Epidermal melanocyte (primary cell): ENCODE data around the gene BCL7A.

Experiments used
- DNase-seq: peaks from one replicate; pipeline ENCODE4 v3.0.0; 2011; ENCODE audit warnings: low spot score; ENCODE audit not compliant: insufficient read length

BCL7A gene

DNA sequence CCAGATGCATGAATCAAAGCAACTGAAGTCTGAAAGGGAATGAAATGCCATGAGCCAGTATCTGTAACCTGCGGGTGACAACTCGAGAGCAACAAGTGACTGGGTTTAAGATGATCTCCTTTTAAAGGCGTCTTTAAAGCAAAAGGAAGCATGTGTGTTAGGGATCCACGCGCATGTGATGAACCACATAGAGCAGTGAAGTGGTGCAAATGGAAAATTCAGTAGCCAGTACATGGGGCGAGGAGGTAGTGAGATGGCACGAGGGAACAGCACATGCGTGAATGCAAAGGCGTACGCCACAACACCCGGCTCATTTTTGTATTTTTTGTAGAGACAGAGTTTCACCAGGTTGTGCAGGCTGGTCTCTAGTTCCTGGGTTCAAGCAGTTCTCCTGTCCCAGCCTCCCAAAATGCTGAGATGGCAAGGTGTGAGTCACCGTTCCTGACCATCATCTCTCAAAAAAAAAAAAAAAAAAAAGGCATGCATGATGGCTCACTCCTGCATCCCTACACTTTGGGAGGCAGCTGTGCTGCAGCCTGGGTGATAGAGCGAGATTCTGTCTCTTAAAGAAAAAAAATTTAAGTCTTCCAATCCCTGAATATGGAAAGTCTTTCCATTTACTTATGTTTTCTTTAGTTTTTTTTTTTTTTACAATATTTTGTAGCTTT lies 24.6 kb upstream of the BCL7A start:
- DNase-seq: no peak

DNA sequence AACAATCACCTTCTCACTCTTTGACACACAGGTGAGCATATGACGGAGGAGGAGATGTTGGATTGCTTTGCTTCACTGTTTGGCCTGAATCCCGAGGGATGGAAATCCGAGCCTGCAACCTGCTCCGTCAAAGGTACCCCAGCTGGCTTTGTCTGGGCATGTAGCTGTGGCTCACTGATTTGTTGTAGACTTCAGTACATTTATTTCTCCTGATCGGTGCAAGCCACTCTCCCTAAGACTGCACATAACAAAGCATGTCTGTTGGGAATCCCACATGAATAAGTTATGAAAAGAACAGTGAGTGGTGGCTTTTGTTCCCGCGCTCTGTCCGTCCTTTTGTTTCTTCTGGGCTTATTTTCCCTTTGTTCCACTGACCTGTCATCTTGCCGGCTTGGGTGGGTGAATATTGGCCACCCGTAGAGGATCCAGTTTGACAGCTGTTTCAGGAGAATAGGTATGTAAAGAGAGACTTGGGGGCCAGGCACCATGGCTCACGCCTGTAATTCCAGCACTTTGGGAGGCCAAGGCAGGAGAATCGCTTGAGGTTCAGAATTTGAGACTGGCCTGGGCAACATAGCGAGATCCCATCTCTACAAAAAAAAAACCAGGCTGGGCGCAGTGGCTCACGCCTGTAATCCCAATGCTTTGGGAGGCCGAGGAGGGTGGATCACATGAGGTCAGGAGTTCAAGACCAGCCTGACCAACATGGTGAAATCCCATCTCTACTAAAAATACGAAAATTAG lies 20.0 kb upstream of the BCL7A start:
- no peak for DNase-seq

DNA sequence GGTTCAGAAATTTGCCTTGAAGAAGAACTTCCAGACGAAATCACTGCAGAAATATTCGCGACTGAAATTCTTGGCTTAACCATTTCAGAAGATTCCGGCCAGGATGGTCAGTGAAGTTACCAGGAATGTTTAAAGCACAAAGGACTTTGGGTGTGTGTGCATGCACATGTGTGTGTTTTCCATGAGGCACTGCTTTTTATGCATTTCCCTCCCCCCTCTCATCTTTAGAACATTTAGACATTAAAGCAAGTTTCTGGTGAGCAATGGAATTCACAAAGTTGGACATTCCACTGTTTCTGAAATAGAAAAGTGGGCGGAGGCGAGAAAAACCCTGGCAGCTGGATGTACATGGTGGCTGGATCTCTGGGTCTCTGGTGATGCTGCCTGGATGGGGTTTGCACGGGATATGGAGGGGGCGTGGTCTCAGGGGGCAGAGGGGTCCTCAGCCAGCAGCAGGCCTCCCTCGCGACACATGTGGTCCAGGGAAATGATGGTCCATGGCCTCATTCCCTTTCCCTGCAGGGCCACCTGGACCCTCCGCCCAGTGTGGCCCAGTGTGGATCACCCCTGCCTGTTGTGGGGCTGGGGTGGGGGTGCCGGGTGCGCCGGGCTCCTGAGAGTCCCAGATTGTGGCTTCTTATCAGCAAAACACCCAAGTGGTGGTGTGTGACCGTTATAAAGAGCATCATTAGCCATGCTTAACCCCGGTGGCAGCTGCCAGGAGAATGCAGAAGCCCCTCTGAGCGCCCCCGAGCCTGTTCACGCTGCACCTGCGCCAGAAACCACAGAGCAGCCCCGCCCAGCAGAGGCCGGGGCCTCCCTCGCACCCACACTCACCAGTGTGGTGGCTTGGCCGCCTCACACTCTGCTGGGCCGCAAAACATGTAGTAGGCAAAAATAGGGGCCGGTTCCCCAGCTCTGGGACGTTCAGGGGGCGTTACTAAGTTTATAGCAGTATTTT lies 17.8 kb upstream of the BCL7A start:
- DNase-seq: no peak

DNA sequence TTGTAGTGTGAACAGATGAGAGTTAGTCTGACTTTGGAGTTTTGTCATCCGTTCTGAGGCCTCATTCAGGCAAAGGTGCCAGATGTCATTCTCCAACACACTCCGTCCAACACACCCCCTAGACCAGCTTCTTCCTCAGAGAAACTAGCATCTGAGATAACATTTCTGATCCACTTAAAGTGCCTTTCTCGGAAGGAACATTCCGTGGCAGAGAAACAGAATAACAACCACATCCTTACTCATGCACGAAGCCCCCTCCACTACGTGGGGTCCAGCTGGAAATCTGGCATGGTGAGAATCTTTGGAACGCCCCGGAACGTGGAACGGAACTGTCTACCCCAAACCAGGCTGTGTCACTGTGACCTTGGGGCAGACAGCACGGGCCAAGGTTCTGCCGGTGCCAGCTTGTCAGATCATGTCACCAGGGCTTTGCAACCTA lies 17.0 kb upstream of the BCL7A start:
- no peak for DNase-seq

DNA sequence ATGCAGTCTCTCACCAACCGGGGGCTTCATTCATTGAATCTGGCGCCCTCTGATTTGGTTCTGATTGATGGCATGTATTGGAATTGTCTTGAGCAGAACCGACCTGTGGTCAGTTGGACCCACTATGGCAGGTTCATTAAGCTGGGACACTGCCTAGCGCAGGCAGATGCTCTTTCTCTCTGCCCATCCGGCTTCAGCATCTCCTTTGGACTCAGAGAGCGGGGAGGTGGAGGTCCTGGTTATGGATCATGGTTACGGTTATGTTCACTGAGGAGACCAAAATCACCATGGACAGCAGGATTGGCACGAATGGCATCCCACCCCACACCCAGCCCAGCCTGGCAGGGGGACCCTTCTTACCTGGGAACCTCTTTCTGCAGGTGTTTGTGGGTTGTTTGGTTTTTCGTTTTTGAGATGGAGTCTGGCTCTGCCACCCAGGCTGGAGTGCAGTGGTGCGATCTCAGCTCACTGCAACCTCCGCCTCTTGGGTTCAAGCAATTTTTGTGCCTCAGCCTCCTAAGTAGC lies 16.4 kb upstream of the BCL7A start:
- no peak for DNase-seq

DNA sequence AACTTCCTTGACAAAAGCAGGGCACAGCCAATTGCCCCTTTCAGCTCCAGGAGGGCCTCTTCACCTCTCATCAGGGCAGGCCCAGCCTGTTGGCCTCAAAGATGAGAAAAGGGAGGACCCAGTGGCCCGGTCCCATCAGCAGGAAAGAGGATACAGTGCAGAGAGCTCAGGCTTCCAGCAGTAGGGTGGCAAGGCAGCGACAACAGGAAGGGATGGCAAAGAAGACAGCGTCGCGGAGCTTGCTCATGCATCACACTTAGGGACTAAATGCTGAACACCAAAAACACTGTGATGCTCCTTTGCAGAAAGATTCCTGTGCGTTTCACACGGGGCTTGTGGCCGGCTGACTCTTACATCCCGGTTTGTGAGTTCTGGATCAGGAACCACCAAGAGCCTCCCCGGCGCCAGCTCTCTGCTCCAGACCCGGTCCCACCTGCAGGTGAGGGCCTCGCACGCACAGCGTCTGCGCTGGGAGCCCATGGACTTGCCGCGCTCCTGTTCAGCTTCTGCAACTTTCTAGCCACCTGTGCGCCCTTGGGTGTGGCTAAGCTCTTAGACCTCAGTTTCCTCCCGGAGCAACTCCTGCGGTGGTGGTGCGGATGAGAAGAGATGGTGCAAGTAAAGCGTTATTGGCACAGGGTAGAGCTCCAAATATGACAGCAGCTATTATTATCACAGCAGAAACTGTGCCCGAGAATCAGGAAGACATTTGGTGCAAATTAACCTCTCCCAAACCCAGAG lies 15.3 kb upstream of the BCL7A start:
- DNase-seq: no peak

DNA sequence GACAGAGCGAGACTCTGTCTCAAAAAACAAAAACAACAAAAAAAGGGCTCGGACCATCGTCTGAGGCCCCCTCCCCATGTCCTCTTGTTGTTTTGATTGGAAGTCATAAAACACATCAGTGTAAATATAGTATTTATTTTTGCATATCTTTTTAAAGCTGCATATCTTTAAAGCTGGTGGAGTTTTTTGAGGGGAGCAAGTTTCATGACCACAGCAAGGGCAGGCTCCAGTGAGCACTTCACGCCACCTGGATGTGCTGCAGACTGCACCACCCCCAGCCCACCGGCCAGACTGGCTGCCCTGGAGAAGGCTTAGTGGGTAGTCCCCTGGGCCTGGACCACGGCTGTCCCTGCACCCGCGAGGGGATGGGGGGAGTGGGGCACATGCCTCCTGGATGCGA lies 11.9 kb upstream of the BCL7A start:
- DNase-seq: no peak

DNA sequence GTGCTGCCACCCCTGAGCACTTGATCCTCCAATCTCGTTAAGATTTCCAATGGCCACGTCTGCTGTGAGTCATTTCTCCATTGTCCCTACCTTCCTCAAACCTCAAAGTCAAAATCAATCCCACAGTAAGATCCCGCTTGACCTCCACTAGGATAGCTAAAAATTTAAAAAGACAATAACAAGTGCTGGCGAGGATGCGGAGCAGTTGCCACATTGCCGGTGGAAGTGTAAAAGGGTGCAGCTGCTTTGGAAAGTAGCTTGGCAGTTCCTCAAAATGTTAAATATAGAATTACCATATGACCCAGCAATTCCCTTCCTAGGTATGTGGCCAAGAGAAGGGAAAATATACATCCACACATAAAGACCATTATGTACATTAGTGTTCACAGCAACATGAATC lies 9.5 kb upstream of the BCL7A start:
- no peak for DNase-seq

DNA sequence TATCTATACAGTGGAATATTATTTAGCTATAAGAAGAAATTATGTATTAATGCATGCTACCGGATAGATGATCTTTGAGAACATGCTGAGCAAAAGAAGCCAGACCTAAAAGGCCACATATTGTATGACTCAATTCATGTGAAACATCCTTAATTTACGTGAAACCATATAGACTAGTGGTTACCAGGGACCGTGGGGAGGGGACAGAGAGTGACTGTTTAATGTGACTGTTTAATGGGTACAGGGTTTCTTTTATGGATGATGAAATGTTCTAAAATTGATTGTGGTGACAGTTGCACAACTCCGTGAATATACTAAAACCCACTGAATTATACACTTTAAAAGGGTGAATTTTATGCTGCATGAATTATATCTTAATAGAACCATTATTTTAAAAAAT lies 8.5 kb upstream of the BCL7A start:
- DNase-seq: no peak

DNA sequence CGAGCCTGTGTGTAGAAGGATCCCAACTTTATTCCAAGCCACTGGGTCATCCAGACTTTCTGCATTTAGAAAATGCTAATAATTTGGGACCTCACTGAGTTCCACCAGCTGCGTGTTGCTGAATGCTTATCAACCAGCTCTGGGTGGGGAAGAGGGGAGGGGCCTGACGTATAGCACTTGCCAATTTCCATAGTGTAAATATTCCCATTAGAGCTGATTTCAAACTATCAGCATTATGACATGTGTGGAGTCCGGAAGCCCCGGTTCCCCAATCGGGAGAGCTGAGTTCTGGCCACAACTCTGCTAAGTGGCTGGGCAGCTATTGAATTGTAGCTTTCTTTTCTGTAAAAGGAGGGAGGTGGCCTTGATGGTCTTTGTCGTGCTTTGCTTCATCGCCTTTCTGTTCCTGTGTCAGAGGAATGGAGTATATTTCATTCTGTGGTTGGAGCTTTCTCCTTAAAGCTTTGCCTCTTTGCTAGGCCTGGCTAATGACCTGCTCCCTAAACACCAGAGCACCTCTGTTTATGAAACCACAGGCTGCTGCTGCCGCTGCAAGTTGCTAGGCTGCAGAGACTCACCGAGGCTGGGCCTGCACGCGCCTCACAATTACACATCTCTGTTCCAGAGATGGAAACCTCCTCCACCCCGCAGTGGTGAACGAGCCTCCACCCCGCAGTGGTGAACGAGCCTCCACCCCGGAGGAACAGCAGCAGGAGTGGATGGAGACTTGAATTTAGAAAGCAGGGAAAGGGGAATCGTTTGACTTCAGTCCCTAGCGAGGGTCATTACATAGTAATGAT lies 7.7 kb upstream of the BCL7A start:
- DNase-seq: no peak

DNA sequence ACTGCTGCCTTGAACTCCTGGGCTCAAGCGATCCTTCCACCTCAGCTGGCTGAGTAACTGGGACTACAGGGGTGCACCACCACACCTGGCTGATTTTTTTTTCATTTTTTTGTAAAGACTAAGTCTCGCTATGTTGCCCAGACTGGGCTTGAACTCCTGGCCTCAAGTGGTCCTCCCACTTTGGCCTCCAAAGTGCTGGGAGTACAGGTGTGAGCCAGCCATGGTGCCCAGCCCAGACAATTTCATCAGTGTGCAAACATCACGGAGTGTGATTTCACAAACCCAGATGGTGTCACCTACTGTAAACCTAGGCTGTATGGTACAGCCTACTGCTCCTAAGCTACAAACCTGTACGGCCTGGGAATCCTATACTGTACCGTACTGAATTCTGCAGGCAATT lies 6.9 kb upstream of the BCL7A start:
- DNase-seq: no peak

DNA sequence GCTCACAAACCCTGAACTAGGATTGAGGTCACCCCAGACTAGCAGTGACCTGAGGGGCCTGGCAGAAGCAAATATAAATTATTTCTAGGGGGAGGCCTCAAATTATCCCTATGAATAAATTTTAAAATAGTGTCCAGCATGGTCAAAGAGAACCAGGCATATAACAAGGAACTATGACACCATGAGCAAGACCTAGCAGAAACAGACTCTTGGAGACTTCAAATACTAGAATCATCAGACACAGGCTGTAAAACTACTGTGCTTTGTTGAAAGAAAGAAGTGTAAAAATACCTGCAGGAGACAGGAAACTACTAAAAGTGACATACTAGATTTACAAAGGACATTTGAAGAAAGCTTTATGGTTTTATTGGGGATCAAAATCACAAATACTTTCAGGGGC lies 3.2 kb upstream of the BCL7A start:
- no peak for DNase-seq

DNA sequence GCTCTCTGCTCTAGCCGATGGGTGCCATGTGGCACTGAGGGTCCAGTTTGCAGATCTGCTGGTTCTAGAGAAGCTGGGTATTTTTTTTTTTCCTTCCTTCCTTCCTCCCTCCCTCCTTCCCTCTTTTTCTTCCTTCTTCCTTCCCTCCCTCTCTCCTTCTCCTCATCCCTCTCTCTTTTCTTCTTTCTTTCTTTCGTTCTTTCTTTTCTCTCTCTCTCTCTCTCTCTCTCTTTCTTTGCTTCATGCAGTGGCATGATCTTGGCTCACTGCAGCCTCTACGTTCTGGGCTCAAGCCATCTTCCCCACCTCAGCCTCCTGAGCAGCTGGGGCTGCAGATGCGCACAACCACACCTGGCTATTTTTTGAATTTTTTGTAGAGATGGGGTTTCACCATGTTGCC lies 2.7 kb upstream of the BCL7A start:
- DNase-seq: no peak

DNA sequence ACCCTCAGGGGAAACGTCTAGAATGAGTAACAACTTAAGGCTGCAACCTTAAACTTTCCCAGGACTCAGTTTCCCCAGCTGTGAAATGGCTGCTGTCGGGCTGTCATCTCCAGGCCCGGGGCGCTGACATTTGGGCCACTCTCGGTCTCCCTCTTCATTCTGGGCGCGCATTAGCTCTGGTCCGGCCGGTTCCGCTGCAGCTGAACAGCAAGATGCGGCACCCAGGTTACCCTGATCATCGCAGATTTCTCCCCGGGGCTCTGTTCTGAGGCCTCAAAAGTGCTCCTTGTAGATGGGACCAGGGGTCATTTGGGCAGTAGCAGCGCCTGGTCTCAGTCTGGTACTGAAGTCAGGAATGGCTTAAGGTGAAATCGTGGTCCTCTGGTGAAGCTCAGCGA lies 890 bp upstream of the BCL7A start:
- DNase-seq: no peak

DNA sequence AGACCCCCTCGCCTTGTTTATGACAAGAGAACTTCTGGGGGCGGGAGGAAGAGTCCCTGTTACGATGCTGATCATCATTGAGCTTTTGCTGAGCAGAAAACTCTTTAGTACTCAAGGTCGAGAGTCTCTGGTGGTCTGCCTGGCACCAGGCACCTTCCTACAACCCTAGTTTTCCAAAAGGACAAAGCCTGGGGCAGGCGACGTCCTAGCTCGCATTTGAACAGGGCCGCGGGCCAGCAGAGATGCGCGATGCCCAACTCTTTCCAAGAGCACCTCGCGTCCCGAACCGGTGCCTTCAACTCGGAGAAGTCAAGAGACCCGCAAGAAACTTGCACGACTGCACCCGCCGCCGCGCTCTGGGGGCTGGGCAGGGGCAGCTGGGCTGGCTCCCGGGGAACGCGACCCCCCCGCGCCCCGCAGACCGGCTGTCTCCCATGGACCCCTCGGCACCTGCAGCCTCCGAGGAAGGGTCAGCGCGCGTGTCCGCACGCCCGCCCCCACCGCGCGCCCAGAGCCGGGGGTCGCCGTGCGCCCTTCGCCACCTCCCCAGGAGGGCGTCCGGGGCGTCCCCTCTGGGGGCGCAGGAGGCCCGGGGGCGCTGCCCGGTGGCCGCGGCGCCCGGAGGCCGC lies 377 bp upstream of the BCL7A start:
- DNase-seq: no peak

DNA sequence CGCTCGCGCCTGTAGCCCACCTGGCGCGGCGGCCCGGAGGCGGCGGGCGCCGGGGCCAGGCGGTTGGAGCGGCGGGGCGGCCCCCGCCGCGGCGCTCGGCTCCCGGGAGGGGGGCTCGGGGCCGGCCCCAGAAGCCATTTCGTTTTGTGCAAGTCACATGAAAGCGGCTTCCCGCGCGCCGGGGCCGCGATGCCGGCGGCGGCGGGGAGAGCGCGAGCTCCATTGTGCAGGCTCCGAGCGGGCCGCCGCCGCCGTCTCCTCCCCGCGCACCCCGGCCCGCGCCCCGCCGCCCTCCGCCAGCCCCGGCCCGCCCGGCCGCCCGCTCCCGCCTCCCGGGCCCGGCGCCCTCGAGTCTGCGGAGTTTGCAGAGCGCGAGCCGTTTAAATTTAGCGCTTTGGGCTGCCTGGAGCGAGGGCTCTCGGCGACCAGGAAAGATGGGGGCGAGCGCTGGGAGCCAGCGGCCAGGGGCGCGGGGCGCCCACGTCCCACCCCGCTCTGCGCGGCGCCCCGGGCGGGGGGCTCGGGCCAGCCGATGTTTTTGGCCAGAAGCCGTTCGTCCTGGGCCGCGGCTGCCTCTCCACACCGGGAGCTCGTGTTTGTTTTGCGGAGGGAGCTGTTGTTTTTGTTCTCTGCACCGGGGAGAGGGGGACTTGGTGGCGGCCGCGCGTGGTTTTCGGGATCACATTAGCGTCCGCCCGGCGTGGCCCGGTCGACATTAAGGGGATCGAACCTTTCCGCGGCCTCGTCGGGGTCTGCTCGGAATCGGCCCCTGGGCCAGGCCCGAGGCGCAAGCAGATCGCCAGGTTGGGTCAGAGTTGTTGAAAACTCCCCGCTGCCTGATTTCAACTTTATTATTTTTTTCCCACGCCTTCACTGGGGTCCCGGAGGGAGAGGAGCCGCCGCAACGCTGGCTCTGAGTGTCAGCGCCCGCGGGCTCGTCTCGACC lies 982 bp downstream of the BCL7A start:
- no peak for DNase-seq

DNA sequence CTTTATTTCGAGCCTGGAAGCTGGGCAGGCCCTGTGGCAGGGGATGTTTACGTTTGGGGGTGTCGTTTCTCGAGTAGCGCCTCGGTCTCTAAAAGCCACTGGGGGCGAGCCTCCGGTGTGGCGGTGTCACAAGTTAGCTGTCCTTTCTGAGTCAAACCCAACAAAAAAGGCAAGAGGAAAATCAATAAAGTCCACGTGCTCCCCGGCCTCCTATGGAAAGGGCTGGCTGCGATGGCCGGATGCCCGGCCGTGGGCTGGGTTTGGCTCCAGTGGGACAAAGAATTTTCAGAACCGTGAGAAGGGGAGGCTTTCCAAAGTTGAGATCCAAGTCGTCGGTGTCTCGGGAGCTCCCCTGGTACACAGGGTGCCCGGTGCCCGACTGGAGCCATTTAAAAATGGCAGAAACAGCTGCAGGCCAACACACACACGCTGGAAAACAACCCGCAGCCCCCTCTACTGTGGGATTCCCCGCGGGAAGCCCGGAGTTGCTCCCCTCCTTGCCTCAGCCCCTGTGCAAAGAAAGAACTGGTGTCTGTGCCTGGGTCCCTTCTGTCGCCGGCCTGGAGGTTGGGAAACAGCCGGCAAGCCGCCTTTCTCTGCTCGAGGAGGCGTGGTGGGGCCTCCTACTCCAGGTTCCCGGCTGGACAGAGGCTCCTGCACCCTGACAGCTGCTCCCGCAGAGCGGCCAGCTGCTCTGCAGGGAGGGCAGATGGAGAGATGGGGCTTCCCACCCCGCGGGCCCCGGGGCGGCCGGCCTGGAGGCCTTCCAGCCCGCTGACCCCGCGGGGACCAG lies 1.9 kb downstream of the BCL7A start:
- DNase-seq: peak; percentile 80
